IPS-NIHi7 (cell line): Measurements from ENCODE around the gene DNASE1L1.

ENCODE experiments used
- DNase-seq: peaks from one replicate; pipeline ENCODE4 v3.0.0; 2012; ENCODE audit warnings: mixed read lengths; ENCODE audit errors: extremely low spot score

The DNASE1L1 gene

GRCh38 chrX:154367474-154368308 lies 41.4 kb downstream of the DNASE1L1 start:
- DNase-seq, result no peak

- DNase-seq, result no peak
Observed at GRCh38 chrX:154366666-154367055, 42.4 kb downstream of the DNASE1L1 start.

- DNase-seq, result no peak
Observed at GRCh38 chrX:154365997-154366665, 42.9 kb downstream of the DNASE1L1 start.

GRCh38 chrX:154365052-154365600 lies 43.9 kb downstream of the DNASE1L1 start:
- no peak for DNase-seq

GRCh38 chrX:154363706-154364439 lies 45.2 kb downstream of the DNASE1L1 start:
- no peak for DNase-seq

- DNase-seq, result no peak
Observed at GRCh38 chrX:154362085-154362742, 46.8 kb downstream of the DNASE1L1 start.

- no peak for DNase-seq
Observed at GRCh38 chrX:154360155-154360713, 48.8 kb downstream of the DNASE1L1 start.

GRCh38 chrX:154359362-154360154 lies 49.5 kb downstream of the DNASE1L1 start:
- DNase-seq, result no peak

- no peak for DNase-seq
Observed at GRCh38 chrX:154358829-154359228, 50.2 kb downstream of the DNASE1L1 start.

GRCh38 chrX:154358011-154358410 lies 51.0 kb downstream of the DNASE1L1 start:
- DNase-seq, result no peak

GRCh38 chrX:154357205-154357604 lies 51.8 kb downstream of the DNASE1L1 start:
- no peak for DNase-seq

- no peak for DNase-seq
Observed at GRCh38 chrX:154356596-154356995, 52.5 kb downstream of the DNASE1L1 start.

- DNase-seq, result no peak
Observed at GRCh38 chrX:154355776-154356140, 53.3 kb downstream of the DNASE1L1 start.

GRCh38 chrX:154355094-154355775 lies 53.8 kb downstream of the DNASE1L1 start:
- DNase-seq, result no peak

- DNase-seq, result no peak
Observed at GRCh38 chrX:154354516-154354915, 54.5 kb downstream of the DNASE1L1 start.

GRCh38 chrX:154354013-154354412 lies 55.0 kb downstream of the DNASE1L1 start:
- no peak for DNase-seq

GRCh38 chrX:154353172-154353843 lies 55.7 kb downstream of the DNASE1L1 start:
- DNase-seq, result no peak

GRCh38 chrX:154352466-154352865 lies 56.6 kb downstream of the DNASE1L1 start:
- DNase-seq, result no peak

- no peak for DNase-seq
Observed at GRCh38 chrX:154352012-154352401, 57.0 kb downstream of the DNASE1L1 start.
